Activated T-cell treated with anti-CD3 and anti-CD28 coated beads for 48 hours (primary cell): ENCODE measurements around the gene ELK4.
"Not testable (repeated sequence)": the region's sequence is repeated elsewhere in the genome, so short reads cannot be mapped to it uniquely, and the experiment has no call there.

Source experiments
- DNase-seq: peaks from one replicate; pipeline ENCODE4 v3.0.0-alpha.2; 2020; ENCODE audit warnings: low read depth

ELK4 gene

DNA sequence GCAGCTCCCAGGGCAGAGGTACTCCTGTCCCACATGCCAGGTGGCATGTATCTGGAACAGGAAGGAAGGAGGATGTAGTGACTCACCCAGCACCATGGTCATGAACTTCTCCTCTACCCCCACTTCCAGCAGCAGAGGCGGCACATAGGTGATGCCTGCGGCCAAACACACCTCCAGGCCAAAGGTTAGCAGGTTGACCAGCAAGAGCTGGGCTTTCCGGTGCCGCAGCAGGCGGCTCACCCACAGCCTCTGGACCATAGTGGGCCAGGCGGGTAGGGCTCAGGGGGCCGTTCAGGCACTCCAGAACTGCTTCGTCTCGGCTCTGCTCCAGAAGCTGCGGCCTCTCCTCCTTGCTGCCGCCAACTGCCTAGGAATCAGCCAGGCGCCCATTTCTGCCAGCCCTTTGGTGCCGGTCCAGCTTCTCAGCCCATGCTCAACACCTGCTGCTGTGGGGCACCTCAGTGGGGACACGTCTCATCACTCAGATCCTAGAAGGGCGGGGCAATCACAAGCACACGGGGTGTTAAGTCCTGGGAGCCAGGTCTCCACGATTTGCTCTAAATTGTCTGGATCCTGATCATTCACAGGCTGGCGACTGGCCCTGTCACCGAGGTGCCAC, 32.7 kb upstream of the ELK4 start:
- DNase-seq, result no peak

DNA sequence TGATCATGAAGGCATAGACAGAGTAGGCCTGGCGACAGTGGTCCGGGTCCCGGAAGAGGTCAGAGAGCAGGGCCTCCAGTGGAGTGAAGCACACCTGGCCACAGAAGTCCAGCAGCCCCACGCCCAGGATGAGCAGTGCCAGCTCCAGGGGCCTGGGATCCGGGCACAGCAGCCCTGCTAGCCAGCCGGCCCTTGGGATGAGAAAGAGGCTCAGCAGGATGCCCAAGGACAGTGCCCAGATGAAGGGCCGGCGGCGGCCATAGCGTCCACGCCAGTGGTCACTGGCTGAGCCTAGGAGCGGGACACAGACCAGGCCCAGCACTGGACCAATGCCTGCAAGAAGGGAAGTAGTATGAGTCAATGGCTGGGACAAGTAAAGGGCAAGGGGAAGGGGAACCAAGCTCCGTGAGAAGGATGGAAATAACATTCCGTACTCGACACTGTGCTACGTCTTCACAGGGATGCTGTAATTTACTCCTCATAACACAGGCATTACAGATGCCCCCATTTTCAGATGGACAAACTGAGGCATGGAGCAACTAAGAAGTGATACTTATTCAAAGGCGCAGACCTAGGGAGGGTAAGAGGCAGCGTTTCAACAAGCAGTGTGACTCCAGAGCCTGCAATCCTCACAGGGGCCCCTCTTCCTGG, 31.6 kb upstream of the ELK4 start:
- DNase-seq, result no peak

GRCh38 chr1:205662791-205663190, 31.0 kb upstream of the ELK4 start:
- no peak for DNase-seq

DNA sequence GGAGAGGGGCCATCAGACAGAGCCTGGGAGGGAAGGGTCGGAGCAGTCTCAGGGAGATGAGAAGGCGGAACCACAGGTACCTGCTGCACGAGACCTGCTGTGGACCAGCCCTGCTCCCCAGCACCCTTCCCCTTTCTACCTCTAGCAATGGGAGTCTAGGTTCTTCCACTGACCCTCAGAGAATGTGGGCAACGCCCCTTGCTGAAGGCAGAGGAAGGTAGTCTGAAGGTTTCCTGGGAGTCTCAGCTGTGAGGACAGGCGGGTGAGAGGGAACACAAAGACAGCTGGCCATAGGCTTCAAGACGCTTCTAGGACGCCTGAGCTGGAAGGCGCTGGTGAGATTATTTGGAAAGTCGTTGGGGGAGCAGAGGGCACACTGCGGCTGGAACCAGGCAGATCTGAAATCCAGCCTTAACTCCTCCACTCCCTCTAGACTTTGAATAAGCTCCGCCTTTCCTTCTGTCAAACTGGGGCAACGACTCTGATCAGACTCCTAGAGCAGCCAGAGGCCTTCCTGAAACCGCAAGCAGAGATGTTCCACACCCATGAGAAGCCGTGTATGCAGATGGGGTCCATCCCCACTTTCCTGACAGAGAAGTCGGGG, 30.4 kb upstream of the ELK4 start:
- no peak for DNase-seq

- no peak for DNase-seq
Measured at GRCh38 chr1:205661429-205662134, 29.8 kb upstream of the ELK4 start.

- no peak for DNase-seq
Measured at GRCh38 chr1:205660361-205660760, 28.6 kb upstream of the ELK4 start.

DNA sequence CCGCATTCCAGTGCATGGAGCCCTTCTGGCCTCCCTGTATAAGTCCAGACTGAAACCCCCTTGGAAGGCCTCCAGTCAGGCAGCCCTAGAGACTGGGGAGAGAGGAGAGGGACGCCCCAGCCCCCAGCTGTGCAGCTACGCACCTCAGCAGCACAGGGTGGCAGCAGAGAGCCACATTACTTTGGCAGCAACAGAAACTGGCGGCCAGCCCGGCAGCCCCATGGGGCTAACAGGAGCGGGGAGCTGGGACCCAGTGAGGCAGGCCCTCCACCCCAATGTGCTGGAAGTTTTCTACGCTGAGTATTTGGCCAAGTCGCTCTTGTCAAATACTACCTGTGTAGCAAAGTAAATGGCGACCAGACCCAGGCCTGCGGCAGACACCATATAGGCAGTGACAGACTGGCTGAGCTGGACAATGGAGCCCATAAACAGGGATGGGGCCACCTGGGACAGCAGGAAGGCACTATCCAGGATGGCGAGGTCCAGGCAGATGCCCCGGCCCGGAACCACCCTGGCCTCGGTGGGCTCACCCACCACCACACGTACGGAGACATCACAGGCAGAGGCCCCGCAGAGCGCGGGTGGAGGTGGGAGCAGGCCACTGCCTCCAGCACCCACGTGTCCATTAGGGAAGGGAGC, 27.3 kb upstream of the ELK4 start:
- peak; percentile 70 for DNase-seq

DNA sequence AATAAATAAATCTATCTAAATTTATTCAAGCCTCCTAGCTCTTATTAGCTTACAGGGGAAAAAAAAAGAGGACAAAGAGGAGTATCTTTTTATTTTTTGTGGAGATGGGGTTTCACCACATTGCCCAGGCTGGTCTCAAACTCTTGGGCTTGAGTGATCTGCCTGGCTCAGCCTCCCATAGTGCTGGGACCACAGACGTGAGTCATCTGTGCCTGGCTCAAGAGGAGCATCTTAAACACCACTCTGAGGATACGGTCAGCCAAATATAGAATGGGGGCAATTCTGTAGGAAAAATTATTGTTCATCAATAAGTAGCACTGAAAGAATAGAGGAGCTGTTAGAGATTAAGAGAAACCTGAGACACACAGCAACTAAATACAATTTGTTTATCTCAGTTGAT, 24.4 kb upstream of the ELK4 start:
- DNase-seq, result no peak

- DNase-seq, result no peak
Measured at GRCh38 chr1:205652984-205653383, 21.2 kb upstream of the ELK4 start.

DNA sequence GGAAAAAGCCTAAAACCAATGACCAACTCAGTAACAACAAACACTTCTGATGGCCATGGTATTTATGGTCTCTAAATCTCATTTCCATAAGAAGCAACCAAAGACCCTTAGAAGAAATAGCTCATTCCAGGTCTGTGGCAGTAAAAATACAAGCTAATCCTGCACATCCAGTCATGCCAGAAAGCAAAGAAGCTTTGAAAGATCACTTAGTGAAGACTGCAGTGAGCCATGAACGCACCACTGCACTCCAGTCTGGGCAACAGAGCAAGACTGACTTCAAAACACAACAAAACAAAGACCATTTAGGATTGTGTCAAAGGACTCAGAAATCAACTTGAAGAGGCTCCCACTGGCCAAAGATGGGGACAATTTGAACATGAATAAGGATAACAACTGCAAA, 18.4 kb upstream of the ELK4 start:
- DNase-seq, result no peak

GRCh38 chr1:205645519-205645918, 13.7 kb upstream of the ELK4 start:
- no peak for DNase-seq

DNA sequence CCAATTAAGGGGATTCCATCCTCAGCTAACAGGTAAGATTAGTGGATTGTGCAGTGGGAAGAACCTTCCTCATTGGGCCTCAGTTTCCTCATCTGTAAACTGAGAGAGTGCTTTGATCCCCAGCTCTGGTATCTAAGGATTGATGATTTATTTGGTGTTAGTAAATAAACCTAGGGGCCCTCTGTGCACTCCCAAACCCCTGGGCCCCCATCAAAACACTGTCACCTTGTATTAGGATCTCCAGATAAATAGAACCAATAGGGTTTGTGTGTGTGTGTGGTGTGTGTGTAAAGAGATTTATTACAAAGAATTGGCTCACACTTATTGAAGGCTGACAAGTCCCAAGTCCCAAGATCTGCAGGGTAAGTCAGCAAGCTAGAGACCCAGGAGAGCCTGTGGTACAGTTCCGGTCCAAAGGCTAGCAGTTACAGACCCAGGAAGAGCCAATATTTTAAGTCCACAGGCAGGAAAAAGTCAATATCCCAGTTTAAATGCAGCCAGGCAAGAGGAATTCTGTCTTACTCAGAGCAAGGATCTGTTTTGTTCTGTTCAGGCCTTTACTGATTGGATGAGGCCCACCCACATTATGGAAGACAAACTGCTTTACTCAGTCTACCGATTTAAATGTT, 11.0 kb upstream of the ELK4 start:
- DNase-seq, result no peak

DNA sequence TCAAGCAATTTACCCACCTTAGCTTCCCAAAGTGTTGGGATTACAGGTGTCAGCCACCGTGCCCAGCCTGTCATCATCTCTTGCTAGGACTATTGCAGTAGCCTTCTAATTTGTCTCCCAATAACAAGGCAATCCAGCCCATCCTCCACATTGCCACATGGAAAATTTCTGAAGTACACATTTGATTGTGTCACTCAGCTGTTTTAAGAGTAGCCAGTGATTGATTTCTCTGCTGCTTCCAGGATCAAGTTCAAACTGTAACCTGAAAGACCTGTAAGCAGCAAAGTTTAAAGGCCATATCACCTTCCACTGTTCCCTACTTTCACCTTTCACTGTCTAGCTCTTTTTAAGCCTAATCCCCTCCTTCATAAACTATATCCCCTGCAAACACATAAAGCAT, 7.8 kb upstream of the ELK4 start:
- DNase-seq, result no peak

DNA sequence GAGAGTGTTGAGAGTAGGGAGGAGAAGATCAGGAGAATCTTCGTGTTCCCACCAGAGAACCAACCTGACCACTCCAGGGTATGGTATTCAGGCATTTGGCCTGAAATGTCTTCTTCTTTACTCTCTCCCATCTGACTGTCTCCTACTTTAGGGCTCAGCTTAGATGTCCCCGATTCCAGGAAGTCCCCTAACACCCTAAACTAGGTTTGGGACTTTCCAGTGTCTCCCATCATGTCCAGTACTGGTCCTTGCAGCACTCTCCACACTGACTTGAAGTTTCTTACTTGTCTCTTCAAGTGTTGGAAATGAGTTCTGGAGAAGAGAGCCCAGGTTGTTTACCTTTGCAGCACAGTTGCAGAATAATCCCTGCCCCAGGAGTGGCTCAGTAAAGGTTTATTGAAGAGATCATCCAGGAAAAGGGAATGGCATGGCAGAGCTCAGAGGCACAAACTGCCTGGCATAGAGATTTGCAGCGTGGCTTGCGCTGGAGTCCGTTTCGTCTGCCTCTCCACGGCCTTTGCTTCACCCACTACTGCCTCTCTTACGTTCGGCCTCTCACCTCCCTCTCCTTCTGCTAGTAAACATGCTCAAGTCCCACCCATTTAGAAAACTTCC, 6.2 kb upstream of the ELK4 start:
- DNase-seq, result no peak

DNA sequence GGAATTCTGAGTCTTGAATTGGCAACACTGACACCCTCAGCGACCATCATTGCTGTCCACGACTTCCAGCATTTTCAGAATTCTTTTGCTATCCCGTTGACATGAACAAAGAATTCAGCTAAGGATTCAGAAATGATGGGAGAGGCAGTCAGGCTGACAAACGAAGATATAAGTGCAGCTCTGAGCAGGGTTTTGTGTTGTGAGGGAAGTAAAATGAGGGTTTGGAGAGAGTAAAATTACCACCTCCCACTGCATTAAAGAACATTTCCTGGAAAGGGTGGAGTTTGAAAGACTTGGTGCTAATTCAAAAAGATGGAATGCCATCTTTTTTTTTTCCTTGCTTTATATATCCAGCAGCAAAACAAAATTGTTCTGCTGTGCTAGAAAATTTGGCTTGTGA, 4.9 kb upstream of the ELK4 start:
- no peak for DNase-seq

- DNase-seq, result not testable (repeated sequence)
Measured at GRCh38 chr1:205636138-205636530, 4.3 kb upstream of the ELK4 start.

- DNase-seq, result no peak
Measured at GRCh38 chr1:205633421-205633976, 1.7 kb upstream of the ELK4 start.

DNA sequence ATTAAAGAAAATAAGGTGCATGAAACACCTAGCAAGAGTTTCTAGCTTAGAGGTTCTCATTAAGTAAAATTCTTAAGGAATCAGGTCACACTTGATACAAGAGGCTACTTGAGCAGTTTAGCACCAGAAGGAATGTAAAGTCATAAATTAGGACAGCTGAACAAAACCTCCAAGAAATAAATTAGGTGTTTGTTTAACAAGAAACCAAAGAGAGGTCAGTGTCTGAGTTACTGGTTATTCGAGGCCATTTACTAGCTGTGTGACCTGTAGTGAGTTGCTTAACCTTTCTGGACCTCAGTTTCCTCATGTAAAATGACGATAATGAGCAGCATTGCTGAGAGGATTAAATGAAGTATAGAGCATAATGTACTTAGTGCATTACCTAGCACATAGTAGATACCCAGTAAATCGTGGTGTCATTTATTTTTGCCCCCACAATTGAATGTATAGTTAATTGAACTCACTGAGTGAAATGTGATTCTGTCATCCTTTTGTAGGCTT, 908 bp upstream of the ELK4 start:
- no peak for DNase-seq

DNA sequence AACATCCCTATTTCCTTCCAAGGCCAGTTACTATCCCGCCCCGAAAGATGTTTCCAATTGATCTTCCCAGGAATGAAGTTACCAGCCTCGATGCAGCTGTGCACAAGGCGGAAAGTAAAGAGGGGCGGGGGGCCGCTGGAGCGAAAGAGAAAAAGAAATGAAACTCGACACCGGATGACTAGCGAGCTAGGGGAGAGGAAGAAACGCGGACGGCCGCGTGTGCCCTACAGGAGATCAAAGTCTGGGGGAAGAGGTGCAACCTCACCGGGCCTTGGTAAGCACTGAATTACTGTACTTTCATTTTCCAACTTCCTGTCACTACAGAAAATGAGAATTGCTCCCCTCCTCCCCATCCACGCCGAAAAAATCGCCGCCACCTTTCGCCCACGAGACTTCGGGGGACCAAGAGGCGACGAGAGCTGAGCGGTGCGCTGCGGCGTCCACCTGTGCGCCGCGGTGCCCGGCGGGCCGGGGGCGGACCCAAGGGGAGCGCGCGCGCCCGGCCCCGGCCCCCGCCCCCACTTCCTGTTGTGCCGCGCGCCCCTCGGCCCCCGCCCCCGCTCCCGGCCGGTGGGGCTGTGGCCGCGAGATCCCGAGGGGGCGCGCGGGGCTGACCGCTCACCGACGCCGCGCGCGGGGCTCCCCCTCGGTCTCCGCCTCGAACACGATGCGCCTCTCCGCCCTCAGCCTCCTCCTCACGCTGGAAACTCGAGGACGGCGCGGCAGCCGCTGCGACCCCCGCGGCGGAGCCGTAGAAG, 622 bp downstream of the ELK4 start:
- DNase-seq, result peak; percentile 76

- no peak for DNase-seq
Measured at GRCh38 chr1:205630651-205631009, 1.2 kb downstream of the ELK4 start.

DNA sequence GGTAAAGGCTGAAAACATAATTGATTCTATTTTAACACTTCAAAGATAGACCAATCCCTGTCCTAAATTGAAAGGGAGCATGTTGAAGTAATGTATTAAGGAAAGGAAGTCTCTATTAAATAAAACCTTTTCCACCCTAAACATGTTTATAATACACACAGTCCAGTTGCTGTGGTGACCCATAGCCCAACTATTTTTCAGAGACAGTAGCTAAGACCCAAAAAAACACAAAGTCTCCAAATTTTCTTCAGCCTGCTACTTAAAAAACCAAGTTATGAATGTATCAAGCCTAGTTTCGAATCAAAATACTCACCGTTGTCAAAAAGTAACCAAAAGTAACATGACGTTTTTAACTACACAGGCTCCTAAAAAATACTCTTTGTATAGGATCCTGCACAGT, 1.6 kb downstream of the ELK4 start:
- DNase-seq, result no peak
